HG02981 (cell line): Measurements from ENCODE around the gene TSPY9.
"Not testable (repeated sequence)": the region's sequence is repeated elsewhere in the genome, so short reads cannot be mapped to it uniquely, and the experiment has no call there.

Experiments used
- ATAC-seq: cut with Tn5 transposase; IDR thresholded peaks from one replicate; pipeline ENCODE4 v1.9.1; 2021; ENCODE audit warnings: mild to moderate bottlenecking, moderate library complexity; ENCODE audit not compliant: unreplicated experiment

TSPY9 gene, protein sequence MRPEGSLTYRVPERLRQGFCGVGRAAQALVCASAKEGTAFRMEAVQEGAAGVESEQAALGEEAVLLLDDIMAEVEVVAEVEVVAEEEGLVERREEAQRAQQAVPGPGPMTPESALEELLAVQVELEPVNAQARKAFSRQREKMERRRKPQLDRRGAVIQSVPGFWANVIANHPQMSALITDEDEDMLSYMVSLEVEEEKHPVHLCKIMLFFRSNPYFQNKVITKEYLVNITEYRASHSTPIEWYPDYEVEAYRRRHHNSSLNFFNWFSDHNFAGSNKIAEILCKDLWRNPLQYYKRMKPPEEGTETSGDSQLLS

DNA sequence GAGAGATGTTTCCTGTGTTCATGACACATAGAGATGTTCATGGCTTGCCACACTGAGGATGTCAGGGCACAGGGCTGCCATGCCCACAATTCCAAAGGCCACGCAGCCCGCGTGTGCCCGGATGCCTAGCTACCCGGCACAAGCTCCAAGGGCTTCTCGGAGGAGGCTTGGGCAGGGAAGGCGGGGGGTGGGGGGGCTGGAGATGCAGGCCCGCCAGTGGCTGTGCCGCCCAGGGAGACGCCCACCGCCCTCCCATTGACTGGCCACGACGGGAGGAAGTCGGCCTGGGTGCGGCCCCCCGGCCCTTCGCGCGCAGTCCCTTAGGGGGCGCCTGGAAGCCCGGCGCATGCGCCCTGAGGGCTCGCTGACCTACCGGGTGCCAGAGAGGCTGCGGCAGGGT lies at the start of gene TSPY9:
TSS of gene TSPY9 (plus strand) at position 301 of the 400 bp plus-strand sequence. CDS start at position 347, 46 bp downstream.
- ATAC-seq, result not testable (repeated sequence)

DNA sequence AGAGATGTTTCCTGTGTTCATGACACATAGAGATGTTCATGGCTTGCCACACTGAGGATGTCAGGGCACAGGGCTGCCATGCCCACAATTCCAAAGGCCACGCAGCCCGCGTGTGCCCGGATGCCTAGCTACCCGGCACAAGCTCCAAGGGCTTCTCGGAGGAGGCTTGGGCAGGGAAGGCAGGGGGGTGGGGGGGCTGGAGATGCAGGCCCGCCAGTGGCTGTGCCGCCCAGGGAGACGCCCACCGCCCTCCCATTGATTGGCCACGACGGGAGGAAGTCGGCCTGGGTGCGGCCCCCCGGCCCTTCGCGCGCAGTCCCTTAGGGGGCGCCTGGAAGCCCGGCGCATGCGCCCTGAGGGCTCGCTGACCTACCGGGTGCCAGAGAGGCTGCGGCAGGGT lies 20.4 kb upstream of the TSPY9 start, which contains the start of gene TSPY1:
TSS of gene TSPY1 (plus strand) at position 301 of the 400 bp plus-strand sequence. CDS start at position 347, 46 bp downstream.
- ATAC-seq, result not testable (repeated sequence)

DNA sequence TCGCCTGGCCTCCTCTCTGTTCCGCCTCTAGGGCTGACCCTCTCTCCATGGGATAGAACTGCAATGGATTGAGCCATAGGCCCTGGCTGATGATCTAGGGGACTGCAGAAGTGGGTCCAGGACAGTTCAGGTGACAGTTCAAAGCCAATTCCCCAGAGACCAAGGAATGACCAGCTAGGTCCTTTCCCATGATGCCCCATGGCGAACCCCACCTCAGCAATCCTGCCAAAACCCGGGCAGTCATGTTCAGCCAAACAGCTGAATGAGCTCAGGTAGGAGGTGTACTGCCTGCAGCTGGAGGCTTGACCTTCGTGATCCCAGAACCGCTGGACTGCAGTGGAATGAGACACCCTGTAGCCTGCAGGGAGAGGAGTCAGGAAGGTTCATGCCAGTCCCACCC lies 17.3 kb downstream of the TSPY9 start:
- not testable (repeated sequence) for ATAC-seq

DNA sequence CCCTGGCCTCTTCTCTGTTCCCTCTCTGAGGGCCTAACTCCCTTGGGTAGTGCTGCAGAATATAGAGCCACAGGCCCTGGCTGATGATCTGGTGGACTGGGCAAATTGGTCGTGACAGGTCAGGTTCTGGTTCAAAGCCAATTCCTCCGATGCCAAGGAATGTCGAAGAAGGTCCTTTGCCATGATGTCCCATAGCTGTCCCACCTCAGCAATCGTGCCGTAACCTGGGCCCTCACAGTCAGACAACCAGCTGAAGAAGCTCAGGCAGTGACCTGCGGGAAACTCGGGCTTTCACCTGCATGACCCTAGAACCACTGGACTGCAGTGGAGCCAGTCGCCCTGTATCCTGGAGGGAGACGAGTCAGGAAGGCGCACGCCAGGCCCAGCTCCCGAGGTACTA lies 29.2 kb downstream of the TSPY9 start:
- not testable (repeated sequence) for ATAC-seq

DNA sequence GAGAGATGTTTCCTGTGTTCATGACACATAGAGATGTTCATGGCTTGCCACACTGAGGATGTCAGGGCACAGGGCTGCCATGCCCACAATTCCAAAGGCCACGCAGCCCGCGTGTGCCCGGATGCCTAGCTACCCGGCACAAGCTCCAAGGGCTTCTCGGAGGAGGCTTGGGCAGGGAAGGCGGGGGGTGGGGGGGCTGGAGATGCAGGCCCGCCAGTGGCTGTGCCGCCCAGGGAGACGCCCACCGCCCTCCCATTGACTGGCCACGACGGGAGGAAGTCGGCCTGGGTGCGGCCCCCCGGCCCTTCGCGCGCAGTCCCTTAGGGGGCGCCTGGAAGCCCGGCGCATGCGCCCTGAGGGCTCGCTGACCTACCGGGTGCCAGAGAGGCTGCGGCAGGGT lies 40.5 kb downstream of the TSPY9 start, which contains the start of gene TSPY10:
TSS of gene TSPY10 (plus strand) at position 301 of the 400 bp plus-strand sequence. CDS start at position 347, 46 bp downstream.
- ATAC-seq, result not testable (repeated sequence)
